SJSA1 (cell line): ENCODE data around the gene L1CAM. TPM values are rescaled to one million over a fixed set of nuclear protein-coding genes. Genes with fewer than 3 reads are reported as not detected.

Experiments
- DNase-seq, 2 experiments: peaks; one replicate each; pipeline ENCODE4 v3.0.0-alpha.2; 2015 to 2020; ENCODE audit warnings: low spot score in 2 of 2, low read depth in 1 of 2
- H3K27ac ChIP-seq: fragments of 250-450 bp; sonication (Bioruptor Pico); 2 replicates; pipeline ENCODE4 v1.5.1; 2020; ENCODE audit warnings: mild to moderate bottlenecking, moderate library complexity
- H3K27me3 ChIP-seq: fragments of 250-450 bp; sonication (Bioruptor Pico); replicated peaks from 2 replicates; pipeline ENCODE4 v1.5.1; 2020; ENCODE audit warnings: mild to moderate bottlenecking, moderate library complexity
- H3K36me3 ChIP-seq: fragments of 250-450 bp; sonication (Bioruptor Pico); 2 replicates; pipeline ENCODE4 v1.5.1; 2020; ENCODE audit warnings: mild to moderate bottlenecking
- H3K4me1 ChIP-seq: fragments of 250-450 bp; sonication (Bioruptor Pico); replicated peaks from 2 replicates; pipeline ENCODE4 v1.6.1; 2021; ENCODE audit warnings: mild to moderate bottlenecking
- H3K4me3 ChIP-seq: fragments of 250-450 bp; sonication (Bioruptor Pico); 2 replicates; pipeline ENCODE4 v1.5.1; 2020; ENCODE audit warnings: mild to moderate bottlenecking
- H3K9me3 ChIP-seq: fragments of 250-450 bp; sonication (Bioruptor Pico); replicated peaks from 2 replicates; pipeline ENCODE4 v1.5.1; 2020; ENCODE audit warnings: mild to moderate bottlenecking
- total RNA-seq: library from RNA; depleted of rRNA; stranded (reverse); fragments of >200 nt; shearing (Covaris generic); gene quantifications from 2 replicates; pipeline ENCODE4 v1.2.3, GENCODE V29; 2014

The L1CAM gene
- total RNA-seq, 1 experiment from 2014 or later, result 0.05 TPM

DNA sequence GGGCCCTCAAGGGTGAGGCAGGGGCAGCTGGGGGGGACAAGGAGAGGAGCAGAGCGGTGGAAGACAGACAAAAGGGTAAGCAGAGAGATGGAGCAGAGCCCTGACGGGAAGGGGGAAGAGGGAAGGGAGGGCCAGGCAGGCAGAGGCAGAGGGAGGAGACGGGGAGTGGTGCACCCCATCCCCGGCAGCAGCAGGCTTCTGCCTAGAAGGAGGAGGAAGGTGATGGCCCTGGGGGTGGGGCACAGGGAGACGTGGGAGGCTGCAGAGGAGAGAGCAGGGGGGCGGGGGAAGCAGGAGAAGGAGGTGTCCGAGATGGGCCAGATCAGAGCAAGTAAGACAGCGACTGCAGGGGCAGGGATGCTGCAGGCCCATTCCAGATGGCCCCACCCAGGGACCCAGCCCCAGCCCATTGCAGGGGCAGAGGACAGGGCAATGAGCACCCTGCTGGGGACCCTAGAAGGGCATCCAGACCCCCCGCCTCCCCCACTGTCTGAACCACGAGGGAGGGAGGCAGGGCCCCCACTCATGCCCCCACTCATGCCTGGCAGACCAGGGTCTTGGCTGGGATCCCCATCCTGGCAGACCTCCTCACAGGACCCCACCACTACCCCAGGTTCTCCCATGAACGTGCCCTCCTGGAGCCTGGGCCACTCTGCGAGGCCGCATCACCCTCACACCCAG, 2.7 kb downstream of the L1CAM start:
- Histone ChIP-seq H3K27me3 (peaks cover 9% of the 10 kb centered on the region; the same call in 1 of the 2 replicates), H3K27ac (no peak overlapping the region)

DNA sequence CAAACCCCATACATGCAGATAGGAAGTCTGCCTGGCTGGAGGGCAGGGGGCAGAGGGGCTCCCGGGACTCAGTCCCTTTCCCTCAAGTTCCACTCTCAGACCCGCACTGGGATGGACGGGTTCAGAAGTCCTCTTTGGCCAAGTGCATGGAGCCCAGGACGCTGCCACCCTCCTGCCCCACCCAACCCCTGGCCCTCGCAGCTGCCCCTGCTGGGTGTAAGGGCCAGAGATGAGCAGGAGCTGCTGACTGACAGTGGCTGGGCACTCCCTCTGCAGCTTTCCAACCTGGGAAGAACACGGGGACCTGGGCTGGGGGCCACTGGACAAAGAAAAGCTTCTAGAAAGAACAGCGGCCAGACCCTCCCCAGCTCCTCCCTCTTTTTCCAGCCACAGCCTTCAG, 3.4 kb downstream of the L1CAM start:
- Histone ChIP-seq H3K4me3 (no peak overlapping the region), H3K27ac (no peak overlapping the region), H3K4me1 (no peaks in the 10 kb centered on the region), H3K36me3 (no peaks in the 10 kb centered on the region), H3K27me3 (peaks cover 9% of the 10 kb centered on the region; the same call in 1 of the 2 replicates), H3K9me3 (no peaks in the 10 kb centered on the region)
- DNase-seq, result no peak

More for the DNA sequence above, 2.7 kb downstream of the L1CAM start:
- Histone ChIP-seq H3K9me3 (no peaks in the 10 kb centered on the region), H3K4me3 (no peak overlapping the region), H3K36me3 (no peaks in the 10 kb centered on the region), H3K4me1 (no peaks in the 10 kb centered on the region)
- DNase-seq, result no peak

DNA sequence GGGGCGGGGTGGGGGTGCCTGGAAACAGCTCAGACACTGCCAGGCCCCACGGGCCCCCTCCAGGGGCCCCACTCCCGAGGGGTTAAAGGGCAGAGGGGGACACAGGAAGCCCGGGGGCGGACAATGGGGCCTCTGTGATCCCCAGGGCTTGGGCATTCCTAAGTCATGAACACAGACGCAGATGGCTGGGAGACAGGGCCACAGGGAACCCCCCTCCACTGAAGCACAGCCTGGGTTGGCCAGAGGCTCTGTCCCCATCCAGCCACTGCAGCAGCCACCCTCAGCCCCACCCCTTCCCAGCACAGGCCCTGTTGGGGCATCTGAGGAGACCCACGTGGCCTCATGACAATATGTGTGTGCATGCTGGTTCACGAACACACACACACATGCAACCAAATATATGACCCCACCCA, 3.9 kb downstream of the L1CAM start:
- H3K9me3 ChIP-seq, result no peaks in the 10 kb centered on the region
- H3K4me3 ChIP-seq, result no peak overlapping the region
- no peak overlapping the region for H3K27ac ChIP-seq
- no peak for DNase-seq
- peaks cover 9% of the 10 kb centered on the region; the same call in 1 of the 2 replicates for H3K27me3 ChIP-seq
- no peaks in the 10 kb centered on the region for H3K36me3 ChIP-seq
- no peaks in the 10 kb centered on the region for H3K4me1 ChIP-seq

DNA sequence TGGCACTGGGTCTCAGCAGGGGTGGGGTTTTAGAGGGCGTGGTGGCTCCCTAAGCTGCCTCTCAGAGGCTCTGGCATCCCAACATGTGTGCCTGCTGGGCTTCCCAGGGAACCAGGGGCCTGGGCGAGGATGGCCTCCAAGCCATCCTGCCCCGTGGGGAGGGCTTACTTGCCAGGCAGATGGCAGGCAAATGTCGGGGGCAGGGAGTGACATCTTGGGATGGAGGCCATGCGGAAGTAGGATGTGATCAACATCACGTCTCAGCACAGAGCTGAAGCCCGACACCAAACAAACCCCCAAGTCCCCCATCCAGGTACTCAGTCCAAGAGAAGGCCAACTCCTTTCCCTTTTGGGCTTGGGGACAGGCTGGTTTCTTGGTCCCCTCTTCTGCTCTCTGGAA, 4.7 kb downstream of the L1CAM start:
- peaks cover 9% of the 10 kb centered on the region; the same call in 1 of the 2 replicates for H3K27me3 ChIP-seq

DNA sequence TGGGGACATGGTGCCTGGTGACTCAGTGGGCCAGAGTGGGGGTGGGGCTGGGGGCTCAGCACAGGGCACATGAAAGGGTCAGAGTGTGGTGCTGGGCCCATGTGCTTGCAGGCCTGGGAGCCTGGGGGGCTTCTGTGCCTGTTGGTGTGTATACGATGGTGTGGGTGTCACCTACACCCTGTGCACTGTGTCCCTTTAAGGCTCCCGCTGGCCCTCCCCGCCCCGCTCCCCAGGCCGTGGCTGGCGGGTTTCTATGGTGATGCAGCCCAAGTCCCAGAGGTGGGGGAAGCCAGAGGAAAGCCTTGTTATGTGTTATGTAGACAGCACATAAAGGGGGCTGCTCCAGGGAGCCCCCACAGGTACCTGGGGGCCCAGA, 5.5 kb downstream of the L1CAM start:
- DNase-seq, result no peak
- Histone ChIP-seq H3K9me3 (no peaks in the 10 kb centered on the region), H3K4me3 (no peak overlapping the region), H3K36me3 (no peaks in the 10 kb centered on the region), H3K27ac (no peak overlapping the region), H3K4me1 (no peaks in the 10 kb centered on the region), H3K27me3 (peaks cover 7% of the 10 kb centered on the region; the same call in 1 of the 2 replicates)

More for the DNA sequence above, 4.7 kb downstream of the L1CAM start:
- no peak for DNase-seq
- Histone ChIP-seq H3K36me3 (no peaks in the 10 kb centered on the region), H3K4me3 (no peak overlapping the region), H3K27ac (no peak overlapping the region), H3K9me3 (no peaks in the 10 kb centered on the region), H3K4me1 (no peaks in the 10 kb centered on the region)

DNA sequence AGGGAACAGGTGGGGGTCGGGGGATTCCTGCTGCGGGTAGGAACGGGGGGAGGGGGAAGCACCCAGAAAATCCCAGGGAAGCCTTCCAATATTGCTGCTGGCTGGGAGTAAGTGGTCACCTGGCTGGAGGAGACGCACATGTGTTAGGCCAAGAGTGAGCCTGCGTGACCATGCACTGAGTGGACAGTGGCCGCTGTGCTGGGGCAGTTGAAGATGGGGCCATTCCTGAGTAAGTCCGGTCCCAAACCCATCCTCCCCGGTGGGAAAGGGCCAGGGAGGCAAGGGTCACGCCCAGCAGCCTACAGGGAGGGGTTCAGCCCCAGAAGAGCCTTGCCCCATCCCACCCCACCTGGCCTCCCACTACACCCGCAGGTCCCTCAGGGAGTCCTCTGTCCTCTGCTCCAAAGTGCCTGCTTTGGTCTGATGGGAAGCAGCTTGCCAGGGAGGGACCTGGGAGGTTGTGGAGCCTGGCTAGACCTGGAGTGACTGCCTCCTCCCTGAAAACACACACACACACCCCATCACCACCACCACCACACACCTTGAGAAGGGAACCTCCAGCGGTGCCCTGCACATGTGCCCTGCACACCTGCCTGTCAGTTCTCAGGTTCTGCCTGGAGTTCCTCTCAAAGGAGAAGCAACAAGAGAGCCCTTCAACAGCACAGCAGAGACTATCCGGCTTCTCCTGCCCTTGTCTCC, 6.1 kb downstream of the L1CAM start:
- Histone ChIP-seq H3K27me3 (0 out of 2 replicates have a peak, but pooled peaks cover 1% of the 10 kb centered on the region), H3K36me3 (no peaks in the 10 kb centered on the region), H3K4me3 (no peak overlapping the region), H3K27ac (no peak overlapping the region), H3K9me3 (no peaks in the 10 kb centered on the region), H3K4me1 (no peaks in the 10 kb centered on the region)
- no peak for DNase-seq

DNA sequence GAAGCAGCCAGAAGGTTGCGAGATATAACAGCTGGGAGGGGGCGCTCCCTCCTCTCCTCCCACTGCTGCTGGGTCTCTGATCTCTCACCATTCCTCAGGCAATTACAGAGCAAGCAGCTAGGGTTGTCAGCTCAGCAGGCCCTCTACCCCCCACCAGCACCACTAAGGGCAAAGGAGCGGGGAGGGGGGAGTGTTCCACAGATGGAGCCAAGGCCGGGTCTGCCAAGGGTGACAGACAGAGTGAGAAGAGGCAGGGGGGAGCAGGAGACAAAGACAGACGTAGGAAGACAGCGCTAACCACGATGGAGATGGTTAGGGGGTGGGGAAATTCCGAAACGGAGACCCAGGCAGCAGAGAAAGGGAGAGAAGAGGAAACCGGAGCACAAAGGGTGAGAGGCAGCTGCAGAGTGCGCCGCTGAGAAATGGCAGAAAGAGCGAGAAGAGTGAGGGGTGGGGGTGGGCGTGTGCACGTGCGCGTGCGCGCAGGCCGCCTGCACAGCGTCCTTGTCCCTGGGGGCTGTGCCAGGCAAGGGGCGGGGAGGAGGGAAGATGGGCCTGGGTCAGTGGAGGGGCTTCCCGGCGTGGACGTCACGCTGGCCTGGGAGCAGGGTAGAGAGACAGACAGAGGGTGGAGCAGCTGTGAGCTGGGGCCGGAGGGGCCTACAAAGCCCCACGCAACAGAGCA, 6.9 kb downstream of the L1CAM start:
- no peak overlapping the region for H3K27ac ChIP-seq
- no peaks in the 10 kb centered on the region for H3K4me1 ChIP-seq
- H3K36me3 ChIP-seq, result no peaks in the 10 kb centered on the region
- H3K27me3 ChIP-seq, result no peaks in the 10 kb centered on the region
- no peak overlapping the region for H3K4me3 ChIP-seq
- no peak for DNase-seq
- H3K9me3 ChIP-seq, result no peaks in the 10 kb centered on the region

DNA sequence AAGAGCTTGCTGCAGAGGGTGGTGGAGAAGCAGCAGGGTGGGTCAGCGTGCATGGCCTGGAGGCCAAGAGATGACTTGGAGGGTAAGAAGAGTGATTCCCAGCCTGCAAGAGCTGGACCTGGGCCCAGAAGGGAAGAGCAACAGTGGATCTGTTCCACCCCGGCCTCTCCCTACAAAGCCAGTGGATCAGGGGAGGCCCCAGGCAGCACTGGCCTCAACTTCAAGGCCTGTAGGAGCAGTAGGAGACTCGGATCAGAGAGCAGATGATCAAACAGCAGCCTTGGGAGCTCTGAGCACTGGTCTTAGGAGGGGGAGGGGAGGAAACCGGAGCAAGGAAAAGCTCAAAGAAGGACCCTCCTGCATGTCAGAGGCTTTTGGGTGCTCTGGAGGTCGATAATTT, 7.6 kb downstream of the L1CAM start:
- H3K9me3 ChIP-seq, result no peaks in the 10 kb centered on the region
- no peaks in the 10 kb centered on the region for H3K27me3 ChIP-seq
- H3K36me3 ChIP-seq, result no peaks in the 10 kb centered on the region
- H3K4me1 ChIP-seq, result no peaks in the 10 kb centered on the region
- H3K4me3 ChIP-seq, result no peak overlapping the region
- H3K27ac ChIP-seq, result no peak overlapping the region
- no peak for DNase-seq

DNA sequence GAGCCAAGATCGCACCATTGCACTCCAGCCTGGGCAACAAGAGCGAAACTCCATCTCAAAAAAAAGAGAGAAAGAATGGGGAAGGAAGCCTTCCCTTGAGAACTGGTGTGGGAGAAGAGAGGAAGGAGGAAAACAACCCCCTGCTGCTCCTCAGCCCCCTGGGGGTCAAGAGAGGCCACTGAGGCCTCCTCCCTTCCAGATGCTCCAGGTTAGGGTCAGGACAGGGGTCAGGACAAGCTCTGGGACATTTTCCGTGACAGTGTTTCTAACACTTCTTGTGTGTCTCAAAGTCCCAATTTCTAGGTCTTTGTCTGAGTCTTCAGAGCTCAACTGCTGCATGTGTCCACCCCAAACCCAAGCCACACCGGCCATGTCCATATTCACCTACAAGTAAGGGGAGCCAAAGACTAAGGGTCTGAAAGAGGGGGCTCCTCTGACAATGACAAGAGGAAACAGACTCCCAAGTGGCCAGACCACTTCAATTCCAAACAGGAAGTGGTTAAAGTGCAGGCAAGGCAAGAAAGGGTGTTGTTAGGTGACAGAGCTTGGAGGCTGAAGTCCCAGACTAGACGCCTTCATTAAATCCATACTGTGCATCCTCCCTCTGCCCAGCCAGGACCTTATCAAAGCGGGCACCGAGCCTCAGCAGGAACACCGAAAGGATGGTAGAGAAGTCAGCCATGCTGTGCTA, 8.3 kb downstream of the L1CAM start:
- H3K4me3 ChIP-seq, result no peak overlapping the region
- H3K36me3 ChIP-seq, result no peaks in the 10 kb centered on the region
- no peaks in the 10 kb centered on the region for H3K27me3 ChIP-seq
- DNase-seq, result no peak
- H3K9me3 ChIP-seq, result no peaks in the 10 kb centered on the region
- no peaks in the 10 kb centered on the region for H3K4me1 ChIP-seq
- H3K27ac ChIP-seq, result no peak overlapping the region

DNA sequence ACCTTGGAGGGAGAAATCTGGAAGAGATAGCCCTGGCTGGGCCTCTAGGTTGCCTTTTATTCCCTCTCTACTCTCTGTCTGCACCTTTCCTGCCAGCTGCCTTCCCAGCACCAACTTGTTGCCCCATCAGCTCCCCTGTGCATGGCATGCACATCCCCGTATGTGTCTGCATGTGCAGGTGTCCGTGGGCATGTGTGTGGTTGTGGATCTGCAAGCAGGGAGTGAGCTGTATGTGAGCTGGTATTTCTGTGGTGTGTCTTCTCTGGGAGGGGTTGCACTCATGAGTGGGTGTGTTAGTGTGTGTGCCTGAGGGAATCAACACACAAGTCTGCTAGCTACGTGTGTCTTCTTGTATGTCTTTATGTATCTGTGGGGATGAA, 9.9 kb downstream of the L1CAM start:
- H3K4me3 ChIP-seq, result no peak overlapping the region
- no peaks in the 10 kb centered on the region for H3K27me3 ChIP-seq
- no peaks in the 10 kb centered on the region for H3K9me3 ChIP-seq
- H3K27ac ChIP-seq, result no peak overlapping the region
- no peaks in the 10 kb centered on the region for H3K36me3 ChIP-seq
- H3K4me1 ChIP-seq, result no peaks in the 10 kb centered on the region
- DNase-seq, result no peak

DNA sequence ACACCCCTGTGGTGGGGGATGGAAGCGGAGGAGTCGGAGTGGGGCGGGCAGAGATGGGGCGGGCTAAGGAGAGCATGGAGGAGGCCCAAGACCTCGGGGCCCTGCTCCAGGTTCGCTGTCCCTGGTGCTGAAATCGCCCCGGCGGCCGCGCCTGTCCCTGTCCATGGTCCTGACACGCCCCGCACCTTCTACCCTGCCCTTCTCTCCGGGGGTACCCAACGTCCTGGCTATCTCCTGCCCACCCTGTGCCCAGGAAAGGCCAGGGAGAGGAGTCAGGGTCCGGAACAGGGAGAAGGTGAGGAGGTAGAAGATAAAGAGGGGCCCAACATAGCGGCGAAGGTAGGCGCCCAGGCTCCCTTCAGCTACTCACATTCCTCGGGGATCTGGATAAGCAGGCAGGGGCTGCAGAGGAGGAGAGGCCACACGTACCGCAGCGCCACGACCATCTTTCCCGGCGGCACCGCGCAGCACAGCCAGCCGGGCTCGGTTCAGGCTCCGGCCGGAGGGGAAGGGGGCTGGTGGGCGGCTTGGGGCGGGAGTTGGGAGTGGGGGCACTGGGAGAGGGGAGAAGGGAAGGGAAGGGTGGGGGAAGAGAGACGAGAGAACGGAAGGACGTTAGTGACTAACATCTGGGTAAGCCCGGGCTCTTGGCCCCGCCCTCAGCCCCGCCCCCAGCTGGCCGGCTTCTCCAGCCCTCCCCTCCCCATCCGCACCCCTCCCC, 10.4 kb downstream of the L1CAM start:
- DNase-seq, result peak in 1 of 2 experiments; percentile 11
- Histone ChIP-seq H3K4me1 (no peaks in the 10 kb centered on the region), H3K36me3 (no peaks in the 10 kb centered on the region), H3K9me3 (no peaks in the 10 kb centered on the region), H3K27me3 (no peaks in the 10 kb centered on the region), H3K27ac (no peak overlapping the region), H3K4me3 (no peak overlapping the region)

DNA sequence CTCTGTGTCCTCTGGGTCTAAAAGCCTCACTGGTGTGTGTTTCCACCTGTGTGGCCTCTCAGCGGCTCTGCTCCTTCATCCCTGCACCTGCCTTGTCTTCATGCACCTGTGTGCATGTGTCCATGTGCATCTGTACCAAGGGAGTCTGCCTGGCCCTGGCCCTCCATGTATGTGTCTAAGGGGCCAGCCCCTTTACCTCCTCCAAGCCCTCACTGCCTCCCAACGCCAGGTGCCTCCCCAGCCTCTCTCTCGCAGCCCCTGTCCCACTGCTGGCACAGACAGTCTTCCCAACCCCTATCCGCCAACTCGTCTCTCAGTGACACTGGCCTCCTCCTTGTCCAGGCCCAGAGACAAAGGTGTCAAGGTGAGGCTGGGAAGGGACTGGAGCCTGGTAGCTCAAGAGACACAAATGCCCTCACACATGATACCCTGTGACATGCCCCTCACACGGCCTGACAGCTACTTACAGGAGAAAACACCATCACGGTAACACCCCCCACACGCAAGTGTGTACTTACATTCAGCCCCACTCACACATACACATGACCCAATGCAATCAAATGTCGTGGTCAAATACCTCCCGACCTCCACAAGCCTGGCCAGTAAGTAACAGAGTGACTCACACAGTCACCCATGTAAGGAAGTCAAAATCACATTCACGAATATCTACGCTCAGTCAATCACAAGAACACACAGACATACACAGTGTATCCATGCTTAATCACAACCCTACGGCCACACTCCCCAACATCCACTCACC, 11.4 kb downstream of the L1CAM start:
- Histone ChIP-seq H3K27me3 (no peaks in the 10 kb centered on the region), H3K4me3 (no peak overlapping the region), H3K4me1 (no peaks in the 10 kb centered on the region), H3K36me3 (no peaks in the 10 kb centered on the region), H3K27ac (no peak overlapping the region), H3K9me3 (no peaks in the 10 kb centered on the region)
- no peak for DNase-seq

DNA sequence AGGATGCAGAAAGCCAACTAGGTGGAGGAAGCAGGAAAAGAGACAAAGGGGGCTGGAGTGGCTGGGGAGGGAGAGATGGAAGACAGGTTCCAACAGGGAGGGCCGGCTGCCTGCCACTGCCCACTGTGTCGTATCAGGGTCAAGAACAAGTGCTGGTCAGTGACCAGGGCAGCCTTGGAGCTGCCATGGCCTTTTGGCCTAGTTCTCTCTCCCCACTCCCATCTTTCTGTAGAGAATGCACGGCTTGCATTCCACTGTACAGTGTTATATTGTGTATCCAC, 11.9 kb downstream of the L1CAM start:
- Histone ChIP-seq H3K4me3 (no peak overlapping the region), H3K4me1 (no peaks in the 10 kb centered on the region), H3K27me3 (no peaks in the 10 kb centered on the region), H3K36me3 (no peaks in the 10 kb centered on the region), H3K9me3 (no peaks in the 10 kb centered on the region), H3K27ac (no peak overlapping the region)
- no peak for DNase-seq
